RKO (cell line): Measurements from ENCODE around the gene GRM8.

ENCODE experiments used
- DNase-seq: peaks from one replicate; pipeline ENCODE4 v3.0.0-alpha.2; 2016; ENCODE audit warnings: low spot score

GRM8 gene

DNA sequence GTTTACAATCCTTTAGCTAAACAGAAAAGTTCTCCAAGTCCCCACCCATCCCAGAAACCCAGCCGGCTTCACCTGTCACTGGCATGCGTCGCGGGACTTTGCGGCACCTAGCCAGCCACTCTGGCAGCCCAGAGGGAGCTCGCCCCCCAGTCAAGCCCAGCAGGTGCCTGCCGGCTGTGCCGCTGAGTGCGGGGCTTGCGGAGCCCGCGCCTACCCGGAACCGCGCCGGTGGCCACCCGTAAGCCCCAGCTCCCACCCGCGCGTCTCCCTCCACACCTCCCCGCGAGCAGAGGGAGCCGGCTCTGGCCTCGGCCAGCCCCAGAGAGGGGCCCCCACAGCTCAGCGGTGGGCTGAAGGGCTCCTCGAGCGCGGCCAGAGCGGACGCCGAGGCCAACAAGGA, 446.1 kb downstream of the GRM8 start:
- no peak for DNase-seq

DNA sequence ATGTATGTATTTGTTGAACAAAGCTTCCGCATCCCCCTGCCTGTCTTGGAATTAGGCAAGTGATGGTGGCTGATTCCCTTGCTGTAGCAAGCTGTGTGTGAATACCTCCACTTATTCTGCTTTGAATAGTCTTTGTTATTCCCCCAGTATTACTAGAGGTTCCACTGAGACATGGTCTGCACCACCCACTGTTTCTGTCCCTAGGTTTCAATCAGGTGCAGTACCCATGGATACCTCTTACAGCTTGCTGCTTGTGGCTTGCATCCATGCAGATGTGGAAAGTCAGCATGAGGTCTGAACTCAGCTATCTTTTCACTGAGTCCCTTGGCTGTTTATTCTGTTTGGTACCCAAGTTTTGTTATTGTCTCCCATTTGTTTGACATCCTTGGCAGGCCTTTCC, 447.4 kb downstream of the GRM8 start:
- DNase-seq: no peak

DNA sequence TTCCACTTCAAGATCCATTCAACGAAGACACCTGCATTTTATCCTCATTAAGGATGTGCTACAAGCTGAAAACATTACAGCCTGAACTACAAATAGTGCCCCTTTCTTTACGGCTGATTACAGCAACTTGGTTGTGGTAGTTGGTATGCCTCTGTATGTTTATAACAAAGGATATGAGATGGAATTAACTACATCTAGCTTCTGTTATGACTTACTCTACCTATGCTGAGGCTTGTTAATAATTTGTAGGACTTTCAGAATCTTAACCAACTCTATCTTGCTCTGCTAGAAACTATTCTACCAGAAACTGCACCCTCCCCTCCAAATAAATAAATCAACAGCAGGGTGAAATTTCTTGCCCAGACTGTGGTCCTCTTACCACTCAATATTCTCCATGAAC, 448.1 kb downstream of the GRM8 start:
- no peak for DNase-seq

DNA sequence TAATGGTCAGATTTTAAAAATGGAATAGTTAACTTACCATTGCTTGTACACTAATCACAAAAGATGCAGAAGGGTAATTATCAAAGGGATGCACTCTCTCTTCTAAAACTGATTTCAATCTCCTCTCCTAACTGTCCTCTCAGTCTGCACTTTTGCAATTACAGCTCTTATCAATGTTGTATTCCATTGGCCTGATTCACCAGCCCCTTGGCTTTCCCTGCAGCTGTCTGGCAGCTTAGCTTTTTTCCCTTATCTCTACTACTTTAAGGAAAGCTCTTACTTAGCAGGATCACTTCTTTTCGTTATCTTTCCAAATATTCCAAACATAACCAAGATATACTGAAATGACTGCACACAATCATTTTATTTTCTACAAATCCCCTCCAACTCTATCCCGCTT, 448.8 kb downstream of the GRM8 start:
- DNase-seq: no peak

DNA sequence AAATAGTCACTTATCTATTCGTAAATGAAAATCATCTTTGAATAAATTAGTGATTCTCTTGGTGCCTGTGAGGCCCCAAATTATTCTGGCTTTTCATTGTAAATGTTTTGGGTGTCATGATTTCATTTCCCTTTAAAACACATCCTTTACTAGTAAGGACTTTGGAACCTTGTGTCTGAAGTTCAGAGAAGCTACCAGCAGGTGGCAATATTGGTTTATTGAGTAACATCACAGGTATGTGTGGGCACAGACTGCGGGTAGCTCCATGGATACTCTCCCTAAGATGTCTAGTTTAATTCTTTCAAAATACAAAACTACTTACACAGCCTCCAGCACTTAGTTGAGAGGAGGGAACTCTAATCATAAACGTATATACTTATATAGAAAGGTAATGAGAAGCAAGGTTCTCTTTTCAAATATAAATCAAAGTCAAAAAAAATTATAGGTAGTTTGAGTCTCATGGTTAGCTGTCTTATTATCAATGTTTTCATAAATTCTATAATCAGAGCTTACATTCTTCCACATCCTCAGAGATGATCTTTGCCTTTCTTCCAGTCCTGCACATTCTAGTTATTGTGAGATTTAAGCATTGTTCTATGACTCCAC, 449.6 kb downstream of the GRM8 start:
- DNase-seq: peak; percentile 87

DNA sequence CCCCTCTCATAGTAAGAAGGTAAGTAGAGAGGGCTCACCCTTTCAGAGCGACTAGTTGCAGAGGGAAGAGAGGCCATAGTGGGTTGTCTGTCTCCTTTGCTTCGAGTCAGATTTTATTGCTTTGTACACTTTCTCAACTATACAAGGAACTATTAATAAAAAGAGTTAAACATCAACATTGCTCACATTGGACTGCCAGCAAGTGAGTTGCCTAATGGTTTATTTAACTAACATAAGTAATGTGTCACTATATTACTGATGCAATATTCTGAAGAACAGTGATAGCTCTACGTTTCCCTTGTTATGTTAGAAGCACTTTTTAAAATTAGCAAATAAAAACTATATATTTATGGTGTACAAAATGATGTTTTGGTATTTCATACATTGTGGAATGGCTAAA, 451.0 kb downstream of the GRM8 start:
- no peak for DNase-seq

DNA sequence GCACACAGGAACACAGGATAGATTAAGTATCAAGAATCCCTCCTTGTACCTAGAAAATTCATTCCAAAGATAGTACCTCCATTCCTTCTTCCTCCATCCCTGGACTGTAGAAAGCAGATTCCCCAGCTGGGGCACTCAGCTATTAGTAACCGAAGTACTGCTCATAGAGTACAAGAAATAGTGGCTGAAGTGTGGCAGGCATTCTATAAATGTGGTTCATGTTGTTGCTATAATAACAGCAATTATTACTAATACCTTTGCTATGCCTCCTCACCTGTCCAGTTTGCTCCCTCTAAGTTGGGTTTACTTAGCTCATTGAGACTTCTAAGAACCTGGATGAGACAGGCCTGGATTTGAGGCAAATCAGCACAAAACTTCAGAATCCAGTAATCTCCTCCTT, 453.2 kb downstream of the GRM8 start:
- DNase-seq: no peak

DNA sequence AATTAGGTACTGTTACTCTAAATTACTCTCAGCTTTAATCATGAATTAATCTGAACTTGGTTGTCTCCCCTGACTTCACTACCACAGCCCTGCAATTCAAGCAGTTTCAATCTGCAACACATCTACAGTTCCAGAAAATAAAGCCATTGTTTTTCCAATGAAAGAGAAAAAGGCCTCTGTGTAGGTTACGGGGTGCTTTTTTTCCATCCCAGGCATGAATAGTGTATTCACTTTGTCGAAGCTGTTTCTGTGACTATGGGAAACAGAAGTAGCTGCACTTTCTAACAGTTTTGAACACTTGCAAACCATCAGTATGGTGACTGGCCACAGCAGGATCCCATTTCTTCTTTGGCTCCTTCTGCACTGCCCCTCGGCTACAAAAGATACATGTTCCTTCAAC, 460.2 kb downstream of the GRM8 start:
- DNase-seq: no peak

DNA sequence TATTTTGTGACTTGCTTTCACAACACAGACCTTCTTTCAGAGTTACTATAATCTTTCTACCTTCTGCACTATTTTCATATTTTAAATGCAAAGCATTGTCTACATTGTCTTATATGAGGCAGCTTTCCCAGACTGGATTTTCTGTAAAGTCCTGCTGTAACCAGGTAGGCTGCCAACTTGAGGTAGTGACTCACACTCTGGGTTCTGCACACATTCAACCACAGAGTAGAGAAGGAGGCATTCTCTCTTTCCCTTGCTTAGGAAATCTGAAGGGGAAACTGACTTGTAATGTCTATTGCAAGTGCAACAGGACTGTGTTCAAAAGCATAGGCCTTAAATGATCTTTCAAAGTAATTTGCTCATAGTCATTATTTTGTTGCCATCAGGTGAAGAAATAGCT, 461.4 kb downstream of the GRM8 start:
- no peak for DNase-seq

DNA sequence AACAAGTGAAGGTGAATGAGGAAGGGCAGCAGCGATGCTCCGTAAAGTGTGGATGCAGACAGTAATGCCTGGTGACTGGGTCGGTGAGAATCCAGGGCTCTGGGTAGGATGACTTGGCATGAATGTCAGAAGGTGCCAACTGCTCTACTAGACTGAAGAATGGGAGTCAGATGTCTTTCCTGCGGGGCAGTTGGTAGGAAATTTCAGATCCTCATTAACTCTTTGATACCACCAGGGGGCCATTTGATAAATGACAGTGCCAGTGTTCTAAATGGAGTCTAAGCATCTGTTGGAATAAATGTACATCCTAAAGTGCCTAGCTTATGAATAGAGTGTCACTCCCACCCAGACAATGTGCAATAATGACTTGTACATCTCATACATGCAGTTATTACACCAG, 462.0 kb downstream of the GRM8 start:
- DNase-seq: peak; percentile 45

DNA sequence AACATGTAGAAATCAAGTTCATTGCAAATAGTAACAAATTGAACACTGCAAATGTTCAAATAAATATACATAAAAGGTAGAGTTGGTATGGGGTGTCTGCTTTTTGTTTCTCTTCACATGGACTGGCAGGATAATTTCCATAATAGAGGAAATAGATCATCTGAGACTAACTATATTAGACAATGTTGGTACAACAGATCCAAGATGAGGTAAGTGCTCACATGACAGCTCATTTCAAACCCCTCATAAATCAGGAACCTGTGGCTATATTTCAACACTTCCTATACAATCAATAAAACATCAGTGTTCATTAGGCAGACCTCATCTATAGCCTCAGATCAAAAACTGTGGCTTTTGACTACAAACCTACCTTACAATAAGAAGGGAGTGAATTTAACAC, 469.1 kb downstream of the GRM8 start:
- no peak for DNase-seq

DNA sequence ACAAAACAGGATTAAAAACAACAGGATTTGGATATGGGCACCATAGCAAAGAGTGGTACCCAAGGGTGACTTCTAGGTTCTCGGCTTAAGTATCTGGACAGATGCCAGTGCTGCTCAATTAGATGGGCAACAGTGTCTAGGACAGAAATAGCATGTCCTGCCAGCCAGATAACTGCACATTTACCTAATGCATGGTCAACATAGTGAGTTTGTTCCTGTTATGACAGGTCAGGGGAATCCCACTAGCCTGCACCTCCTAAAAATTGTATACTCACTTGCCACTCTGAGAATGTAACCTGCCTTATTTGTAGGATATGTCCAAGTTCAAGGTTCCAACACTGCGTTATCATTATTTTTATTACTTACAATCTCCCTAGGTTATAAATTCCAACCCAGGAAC, 471.7 kb downstream of the GRM8 start:
- no peak for DNase-seq

DNA sequence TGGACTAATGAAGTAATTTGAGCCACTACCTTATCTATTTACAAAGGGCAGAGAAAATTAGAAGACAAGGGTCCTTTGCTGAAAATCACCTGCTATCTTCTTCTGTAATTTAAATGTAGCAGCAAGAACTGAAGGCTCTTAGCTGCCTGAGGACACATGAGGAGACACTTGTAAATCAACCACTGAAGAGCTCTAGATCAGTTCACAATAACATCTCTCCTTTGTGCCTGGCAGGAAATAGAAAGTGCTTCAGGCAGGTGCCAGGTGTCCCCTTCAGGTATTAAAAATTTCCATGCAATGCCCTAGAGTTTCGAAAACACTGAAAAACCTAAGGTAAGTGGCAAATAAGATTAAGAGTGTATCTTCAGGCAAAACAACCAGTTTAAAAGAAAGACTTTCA, 474.6 kb downstream of the GRM8 start:
- DNase-seq: no peak

DNA sequence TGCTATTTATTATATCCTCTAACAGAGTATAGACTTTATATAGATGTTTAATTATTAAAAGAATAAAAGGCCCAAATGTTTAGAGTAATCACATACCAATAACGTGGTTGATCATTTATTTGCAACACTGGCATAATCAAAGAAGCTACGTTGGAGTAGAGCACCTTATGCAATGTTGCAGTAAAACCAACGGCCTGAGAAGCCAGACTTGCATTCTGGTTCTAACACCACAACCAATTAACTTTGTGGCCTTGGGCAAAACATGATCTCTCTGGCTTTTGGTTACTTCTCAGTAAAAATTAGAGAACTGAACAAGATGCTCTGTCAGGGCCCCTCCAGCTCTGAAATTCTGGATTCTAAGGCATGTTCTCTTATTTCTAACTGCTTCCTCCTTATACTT, 476.2 kb downstream of the GRM8 start:
- DNase-seq: no peak

DNA sequence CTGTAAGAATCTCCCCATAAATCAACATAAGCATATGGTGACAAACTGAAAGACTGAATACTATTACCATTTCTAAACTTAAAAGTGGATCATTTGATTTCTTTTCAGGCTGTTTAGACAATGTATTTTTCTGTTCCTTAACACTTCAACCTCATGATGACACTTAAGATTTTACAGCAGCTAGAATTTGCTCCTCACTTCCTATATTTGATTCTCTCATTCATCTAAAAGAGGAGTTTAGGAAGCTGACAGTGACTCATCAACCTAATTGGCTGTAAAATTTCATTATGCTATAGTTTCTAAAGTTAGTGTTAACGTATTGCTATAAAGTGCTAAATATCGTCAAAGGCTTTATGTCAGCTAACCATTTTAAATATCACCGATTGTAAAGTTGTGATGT, 478.7 kb downstream of the GRM8 start:
- DNase-seq: no peak

DNA sequence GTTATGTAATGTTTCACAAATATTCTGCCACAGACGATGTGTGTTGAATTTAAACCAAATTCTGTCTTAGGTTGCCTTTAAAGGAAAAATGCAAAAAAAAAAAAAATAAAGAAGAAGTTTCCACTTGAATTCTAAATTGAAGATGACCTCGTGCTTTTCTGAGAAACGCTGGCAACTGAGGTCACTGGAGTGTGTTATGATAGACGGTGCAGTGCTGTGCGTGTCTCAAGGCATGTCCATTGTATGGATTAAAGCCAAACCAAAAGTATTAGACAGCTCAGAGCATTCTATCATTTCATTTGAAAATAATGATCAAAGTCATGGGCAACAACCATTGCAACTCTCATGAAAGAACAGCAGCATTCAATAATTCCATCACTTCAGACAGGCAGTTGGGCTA, 483.9 kb downstream of the GRM8 start:
- DNase-seq: no peak

DNA sequence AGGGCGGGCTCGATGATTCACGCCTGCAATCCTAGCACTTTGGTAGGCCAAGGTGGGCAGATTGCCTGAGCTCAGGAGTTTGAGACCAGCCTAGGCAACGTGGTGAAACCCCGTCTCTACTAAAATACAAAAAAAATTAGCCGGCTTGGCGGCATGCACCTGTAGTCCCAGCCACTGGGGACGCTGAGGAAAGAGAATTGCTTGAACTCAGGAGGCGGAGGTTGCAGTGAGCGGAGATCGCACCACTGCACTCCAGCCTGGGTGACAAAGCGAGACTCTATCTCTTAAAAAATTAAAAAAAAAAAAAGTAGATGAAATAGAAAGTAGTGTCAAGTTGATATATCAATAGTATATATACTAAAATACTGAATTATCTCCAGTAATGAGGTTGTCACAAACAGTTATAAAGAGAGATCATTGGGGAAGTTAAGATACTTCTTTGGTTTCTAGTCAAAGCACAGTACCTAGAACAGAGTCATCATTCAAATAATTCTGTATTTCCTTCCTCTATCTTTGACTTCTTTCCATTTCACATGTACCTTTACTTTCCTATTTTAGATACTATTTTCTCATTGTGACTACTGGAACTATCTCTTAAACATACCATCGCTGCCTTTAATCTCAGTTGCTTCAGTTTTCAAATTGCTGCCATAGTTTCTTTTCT, 491.7 kb downstream of the GRM8 start:
- DNase-seq: no peak

DNA sequence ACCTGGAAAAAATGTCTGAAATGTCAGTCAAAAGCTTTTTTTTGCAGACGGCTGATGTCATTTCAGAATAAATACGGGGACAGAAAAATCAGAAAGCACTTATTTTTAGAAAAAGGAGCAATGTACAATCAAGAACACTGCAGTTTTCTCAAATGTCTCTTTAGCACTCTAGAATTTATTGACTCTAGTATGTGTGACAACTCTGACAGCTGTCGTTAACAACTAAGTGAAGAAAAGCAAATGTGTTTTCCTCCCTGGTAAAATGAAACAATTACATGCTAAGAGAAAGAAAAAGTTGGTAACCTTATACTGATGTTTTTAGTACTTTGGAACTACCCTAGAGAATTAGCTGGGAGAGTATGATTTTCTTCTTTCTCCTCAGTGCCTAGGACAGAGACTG, 497.4 kb downstream of the GRM8 start:
- no peak for DNase-seq

DNA sequence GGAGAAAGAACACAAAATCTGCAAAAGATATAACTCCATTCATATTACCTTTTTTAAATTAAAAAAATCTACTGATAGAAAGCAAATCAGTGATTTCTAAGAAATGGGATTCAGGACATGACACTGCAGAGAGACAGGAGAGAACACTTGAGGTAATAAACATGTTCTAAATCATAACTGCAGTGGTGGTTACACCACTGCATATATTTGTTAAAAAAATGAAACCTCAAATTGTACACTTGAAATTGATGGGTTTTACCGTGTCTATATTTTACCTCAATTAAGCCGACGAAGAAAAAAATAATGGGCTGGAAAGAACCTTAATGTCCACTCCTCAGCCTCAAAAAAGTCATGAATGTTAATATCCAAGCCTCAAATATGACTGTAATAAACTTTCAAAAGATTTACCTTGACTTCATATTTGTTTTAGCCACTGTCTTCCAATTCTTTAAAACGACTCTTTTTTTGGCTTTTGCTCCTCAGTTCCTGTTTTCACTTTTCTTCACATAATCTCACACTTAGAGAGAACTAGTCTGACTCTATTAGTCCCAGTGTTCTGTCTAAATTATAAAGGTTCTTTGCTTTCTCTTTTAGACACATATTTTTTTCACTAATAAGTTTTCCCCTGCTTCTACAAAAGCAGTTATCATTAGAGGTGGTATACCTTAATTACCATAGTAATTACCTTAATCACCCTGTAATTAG, 502.4 kb downstream of the GRM8 start:
- no peak for DNase-seq

DNA sequence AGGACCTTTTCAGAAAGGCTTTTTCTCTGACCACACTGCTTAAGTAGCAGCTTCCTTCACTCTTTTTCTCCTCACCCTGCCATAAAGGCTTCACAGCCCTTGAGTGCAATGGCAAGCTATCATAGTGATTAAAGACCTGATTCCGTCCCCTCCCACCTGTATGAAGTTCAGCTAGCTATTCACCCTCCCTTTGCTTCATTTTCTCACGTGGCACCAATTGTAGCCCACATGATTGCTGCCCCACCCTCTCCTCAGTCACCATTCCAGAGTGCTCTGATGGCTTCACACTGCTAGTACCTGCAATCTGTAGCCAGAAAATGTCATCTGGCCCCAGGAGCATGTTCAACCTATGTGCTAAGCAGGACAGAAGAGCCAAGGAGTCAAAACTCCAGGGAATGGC, 523.8 kb downstream of the GRM8 start:
- DNase-seq: no peak

DNA sequence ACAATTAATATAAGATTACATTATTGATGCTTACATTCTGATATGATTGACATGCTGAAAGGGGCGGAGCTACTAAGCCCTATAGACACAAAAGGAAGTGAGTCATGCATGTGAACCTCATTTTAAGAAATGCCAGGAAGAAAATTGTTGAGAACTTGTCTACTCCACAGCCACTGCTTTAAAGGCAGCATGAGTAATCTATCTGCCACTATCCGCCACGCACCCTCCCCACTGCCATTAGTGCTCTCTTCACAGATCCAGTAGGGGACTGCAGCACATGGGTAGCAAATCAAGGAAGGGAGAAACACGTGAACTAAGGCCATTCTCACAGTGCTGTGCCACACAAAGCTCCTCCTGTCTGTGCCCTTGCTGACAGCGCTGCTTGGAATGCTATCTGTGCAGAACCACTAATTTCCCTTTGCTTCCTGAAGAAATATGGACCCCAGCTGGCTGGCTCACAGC, 524.8 kb downstream of the GRM8 start:
- peak; percentile 77 for DNase-seq

DNA sequence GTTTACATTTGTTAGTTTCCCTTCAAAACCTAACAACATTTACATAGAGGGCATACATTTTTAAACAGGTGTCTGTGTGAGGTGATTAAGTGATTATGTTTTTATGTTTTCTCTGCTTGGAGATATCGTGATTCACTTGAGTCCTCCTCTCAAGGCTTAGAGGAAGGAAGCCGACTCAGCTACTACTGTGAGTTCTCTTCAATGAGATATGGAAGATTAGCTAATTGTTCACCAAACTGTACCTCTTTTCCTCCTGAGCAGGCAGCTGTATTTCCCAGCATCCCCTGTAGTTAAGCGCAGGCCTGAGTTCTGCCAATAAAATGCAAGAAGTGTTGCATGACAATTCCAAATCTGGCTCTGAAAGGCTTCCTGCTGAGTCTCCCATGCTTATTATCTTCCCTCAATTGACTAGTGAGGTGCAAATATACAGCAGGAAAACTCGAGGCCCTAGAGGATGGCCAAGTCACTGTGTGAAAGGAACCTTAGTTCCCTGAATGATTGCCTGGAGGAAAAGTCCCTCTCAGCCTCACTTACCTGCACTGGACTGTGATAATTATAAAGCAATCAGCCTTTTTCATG, 528.7 kb downstream of the GRM8 start:
- no peak for DNase-seq

DNA sequence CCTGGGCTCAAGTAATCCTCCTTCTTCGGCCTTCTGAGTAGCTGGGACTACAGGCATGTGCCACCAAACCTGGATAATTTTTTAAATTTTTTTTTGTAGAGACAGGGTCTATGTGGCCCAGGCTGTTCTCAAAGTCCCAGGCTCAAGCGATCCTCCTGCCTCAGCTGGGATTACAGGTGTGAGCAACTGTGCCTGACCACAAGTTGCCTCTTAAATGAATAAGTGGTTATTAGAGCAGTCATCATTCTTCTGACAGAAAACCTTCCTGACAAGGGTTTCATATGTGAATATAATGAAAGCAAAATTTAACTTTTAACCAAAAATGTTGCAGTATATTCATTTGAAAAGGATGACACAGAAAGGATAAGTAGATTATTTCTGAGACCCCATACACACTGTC, 532.5 kb downstream of the GRM8 start:
- no peak for DNase-seq
